OCI-M2 (cell line): ENCODE results near the gene INHBB.
"Not testable (repeated sequence)": the region's sequence is repeated elsewhere in the genome, so short reads cannot be mapped to it uniquely, and the experiment has no call there.

Source experiments
- DNase-seq: peaks from one replicate; lab custom pipeline; 2025; ENCODE audit not compliant: unreplicated experiment; lab: John Stamatoyannopoulos, UW

Gene INHBB

DNA sequence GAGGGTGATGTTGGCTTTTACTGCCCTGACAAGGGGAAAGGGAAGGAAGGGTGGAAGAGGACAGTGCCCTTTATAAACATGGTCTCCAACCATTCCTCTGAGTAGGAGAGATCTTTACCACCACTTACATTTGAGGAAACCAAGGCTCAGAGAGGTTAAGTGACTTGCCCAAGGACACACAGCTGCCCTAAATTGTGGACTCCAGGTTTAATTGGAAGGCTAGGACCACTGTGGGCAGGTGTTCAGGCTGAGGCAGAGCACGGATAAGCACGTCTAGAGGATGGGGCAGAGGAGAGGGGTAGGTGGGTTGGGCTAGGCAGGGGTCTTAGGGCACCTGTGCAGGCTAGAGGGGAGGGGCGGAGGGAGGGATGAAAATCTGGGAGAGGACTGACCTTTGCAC is 32.7 kb downstream of the INHBB start:
- DNase-seq: no peak

DNA sequence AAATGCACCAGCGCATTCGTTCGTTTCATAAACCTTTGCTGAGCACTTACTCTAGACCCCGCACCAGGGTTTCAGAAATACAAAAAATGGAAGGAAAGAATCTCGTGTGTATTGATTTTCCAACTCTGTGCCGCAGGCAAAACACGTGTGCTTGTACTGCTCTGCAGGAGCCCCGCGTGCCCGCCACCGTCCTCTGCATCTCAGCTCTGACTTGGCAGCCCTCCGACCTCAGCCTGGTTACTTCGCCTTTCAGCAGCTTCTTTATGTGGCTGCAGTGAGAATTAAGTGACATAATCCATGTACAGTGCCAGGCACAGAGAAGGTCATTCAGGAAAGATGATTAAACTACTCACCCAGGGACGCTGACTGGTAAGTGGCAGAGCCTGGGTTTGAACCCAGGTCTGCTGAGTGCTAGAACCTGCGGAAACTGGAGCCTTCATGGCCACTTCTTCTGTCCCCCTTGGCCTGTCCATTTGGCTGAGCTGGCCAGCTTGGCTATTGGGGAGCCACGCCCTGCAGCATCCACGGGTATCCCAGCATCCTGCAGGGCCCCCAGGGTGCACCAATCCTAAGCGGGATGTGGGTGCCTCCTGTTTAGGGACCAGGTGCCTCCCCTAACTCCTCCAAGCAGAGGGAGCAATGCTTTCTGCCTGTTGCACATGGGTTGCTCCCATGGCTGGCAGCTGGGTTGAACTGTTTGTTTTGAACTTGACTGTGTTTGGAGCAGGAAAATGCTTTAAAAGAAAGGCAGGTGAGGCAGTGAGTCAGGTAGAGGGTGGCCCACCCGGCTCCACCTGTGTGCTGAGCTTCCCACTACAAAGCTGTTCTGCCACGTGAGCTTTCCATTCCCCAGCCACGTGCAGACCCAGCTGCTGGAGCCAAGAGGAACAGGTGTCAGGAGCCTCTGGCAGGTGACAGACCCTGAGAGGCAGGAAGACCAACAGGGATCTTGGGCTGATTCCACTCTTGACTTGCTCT is 34.3 kb downstream of the INHBB start:
- no peak for DNase-seq

DNA sequence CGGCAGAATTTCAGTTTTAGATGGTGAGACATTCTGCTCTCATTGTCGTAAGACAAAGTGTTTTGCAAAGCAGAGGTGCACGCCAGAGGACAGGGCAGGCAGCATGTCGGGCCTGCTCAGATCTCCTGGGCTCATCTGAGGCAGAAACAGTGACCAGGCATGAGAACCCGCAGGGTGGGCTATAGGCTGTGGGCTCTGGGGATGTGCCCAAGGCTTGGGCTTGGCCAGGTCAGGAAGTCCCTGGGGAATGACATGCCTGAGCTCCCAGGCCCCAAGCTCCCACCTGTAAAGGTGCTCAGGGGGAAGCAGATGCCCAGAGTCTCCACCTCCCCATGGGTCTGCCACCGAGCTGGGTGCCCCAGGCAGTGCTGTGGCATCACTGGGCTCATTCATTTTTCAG is 35.3 kb downstream of the INHBB start:
- DNase-seq: no peak

DNA sequence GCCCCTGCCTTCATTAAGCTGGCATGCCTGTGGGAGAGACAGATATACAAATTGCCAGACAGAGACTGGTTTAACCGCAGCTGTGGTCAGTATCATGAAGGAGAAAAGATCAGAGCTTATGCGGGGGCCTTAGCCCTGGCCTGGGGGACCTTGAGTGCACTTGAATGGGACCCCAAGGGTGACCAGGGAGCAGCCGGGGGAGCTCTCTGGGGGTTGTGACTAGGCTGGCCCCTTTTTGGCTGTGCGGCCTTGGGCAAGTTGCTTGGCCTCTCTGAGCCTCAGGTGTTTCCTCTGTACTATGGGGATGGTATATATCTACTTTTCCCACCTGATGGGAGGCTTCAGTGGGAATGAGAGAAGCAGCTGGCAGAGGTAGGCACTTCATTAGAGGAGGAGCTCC is 35.7 kb downstream of the INHBB start:
- DNase-seq: no peak

DNA sequence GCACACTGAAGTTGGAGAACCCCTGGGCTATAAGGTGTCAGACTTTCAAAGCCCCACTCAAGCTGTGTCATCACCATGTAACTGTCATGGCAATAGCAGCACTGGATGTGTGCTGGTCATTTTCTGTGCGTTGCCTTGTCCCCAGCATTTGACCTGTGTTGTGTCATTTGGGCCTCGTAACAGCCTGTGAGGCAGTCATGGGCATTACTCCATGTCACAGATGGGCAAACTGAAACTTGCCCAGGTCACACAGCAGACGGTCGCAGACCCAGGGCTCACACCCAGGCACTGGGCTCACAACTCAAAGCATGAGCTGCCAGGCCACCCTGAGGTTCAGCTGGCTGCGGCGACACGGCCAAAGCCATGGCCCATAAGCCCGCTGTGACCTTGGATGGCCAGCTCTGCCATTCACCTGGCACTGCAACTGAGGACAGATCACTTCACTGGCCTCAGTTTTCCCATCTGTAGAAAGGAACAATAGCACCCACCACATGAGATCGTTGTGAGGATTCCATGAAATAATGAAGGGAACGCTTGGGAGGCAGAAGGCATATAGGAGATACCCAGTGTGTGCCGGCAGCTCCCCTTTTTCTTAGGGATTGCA is 36.7 kb downstream of the INHBB start:
- no peak for DNase-seq

DNA sequence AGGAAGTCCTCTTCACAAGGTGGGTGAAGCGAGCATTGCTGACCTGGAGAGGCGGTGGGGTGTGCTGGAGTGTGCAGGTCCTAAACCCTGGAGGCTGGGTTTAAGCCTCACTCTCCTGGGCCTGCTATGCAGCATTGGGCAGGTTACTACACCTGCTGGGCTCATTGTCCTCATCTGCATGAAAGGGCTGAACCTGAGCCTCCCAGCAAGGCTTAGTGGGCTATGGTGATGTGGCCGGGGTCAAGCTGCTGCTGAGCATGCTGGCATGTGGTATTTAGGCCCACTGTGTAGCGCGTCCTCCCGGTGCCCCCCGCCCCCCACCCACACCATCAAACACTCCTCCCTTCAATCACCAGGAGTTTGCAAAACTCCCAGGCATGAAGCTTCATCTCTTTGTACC is 37.3 kb downstream of the INHBB start:
- DNase-seq: no peak

DNA sequence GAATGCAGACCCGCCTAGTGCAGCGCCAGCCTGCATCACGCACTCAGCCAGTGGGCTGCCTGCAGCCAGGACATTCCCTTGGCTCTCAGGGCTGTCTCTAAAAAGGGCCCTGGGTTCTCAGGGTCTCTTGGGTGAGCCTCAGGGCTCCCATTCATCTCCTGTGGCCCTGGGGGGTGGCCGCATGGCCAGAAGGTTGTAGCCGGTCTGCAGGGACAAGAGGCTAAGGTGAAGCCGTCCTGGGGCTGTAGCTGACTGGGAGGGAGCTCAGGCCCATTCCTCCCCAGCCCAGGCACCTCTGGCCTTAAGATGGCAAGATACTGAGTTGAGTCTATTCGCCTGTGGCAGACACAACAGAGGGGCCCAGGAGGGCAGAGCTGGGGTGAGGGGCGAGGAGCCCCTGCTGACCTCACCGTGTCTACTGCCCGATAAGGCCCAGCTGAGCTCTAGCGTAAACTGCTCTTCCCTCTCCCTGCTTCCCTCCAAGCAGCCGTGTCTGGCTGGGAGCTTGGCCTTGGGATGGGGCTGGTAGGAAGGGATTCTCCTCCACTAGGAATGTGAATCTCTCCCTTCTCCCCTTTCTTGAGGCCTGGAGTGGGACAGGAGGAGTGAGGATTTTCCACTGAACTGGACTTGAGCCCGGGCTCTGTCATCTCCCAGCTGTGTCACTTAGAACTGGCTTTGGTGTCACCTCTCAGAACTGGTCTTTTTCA is 37.9 kb downstream of the INHBB start:
- DNase-seq: no peak

DNA sequence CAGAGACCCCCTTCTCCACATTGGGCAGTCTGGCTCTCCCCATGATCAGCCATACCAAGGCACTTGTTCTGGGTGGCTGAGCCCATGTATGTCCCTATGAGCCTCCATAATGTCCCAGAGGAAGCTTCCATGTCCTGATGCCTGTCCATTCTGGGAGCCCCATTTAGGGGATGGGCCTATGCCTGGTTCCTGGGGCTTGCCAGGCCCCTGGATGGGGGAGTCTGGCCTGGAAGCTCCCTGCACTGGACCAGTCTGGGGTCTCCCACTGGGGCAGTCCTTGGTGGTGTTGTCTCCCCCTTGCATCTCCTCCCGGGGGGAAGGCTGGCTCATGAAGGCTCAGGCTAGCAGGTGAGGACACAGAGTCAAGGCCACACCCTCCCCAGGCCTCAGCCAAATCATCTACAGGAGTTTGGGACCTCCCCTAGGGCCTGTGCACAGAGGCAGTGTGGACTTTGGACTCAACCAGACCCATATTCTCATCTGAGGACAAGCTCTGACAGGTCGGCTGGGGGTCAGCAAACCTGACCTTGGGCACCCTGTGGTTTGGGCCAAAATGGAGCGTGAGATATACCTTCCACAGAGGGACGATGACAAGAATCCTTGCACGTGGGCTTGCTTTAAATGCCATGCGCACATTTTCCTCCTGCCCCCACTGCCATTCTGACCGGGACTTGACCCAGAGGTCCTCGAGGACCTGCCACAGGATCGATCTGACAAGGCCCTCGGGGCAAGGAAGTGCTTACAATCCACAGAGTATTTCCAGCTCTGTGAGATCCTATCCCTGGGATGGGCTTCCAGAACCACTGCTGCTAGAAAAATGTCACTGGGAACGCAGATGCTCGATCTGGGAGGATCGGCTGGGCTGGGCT is 38.8 kb downstream of the INHBB start:
- no peak for DNase-seq

DNA sequence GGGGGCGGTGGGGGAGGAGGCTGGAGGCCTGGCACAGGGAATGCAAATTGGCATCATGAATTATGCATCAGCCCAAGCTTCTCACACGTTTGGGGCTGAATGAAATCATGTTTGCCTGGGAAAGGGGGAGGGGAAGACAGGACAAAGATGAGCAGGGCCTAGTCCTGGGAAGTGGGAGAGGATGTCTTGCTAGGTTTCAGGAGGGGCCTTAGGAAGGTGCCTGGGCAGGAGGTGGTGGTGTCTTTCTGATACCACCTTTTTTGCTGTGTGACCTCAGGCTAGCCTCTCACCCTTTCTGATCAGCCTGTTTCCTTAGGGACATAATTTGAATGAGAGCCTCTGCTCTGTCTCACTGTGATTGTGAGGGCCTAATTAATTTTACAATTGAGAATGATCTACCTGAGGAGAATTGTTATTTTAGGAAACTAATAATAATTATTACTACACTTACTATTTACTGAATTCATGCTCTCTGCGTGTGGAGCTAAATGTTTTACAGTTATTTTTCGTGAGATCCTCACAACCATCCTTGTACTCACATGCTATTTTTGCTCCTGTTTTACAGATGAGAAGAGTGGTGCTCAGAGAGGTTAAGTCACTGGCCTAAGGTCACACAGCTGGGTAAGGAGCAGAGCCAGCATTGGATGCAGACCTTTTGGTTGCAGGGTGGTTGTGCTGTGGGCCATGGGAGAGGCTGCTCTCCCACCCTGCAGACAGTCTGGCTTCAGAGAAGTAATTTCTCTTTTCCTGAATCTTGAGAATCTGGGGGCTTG is 39.6 kb downstream of the INHBB start:
- DNase-seq: no peak

DNA sequence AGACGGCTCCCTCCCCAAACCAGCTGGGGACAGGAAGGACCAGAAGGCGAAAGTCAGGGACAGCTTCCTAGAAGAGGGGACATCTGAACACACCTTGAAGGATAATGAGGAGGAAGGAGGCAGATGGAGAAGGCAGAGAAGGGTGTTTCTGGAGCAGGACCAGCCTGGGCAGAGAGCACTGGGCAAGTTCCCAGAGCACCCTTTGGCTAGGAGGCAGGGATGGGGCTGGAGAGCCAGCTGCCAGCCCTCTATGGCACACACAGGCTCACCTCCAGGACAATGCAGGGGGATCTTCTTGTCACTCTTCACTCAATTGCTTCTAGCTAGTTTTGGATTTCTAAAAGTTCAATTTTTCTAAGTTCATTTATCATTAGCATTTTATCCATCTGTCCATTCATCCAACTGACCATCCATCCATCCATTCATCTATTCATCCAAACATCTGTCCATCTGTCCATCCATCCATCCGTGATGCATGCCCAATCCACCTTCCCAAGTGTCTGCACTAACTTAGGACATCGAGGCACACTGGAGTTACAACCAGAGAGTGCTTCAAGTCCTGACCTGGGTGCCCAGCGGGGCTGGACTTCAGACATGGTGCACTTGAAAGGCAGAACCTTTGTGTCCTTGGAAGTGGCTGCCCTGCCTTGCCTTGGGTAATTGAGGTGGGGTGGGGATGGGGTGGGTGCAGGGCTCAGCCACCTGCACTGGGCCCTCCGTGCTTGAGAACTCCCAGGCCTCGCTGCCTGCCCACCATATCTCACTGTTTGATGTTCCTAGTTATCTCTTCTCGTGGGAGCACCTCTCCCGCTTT is 42.5 kb downstream of the INHBB start:
- no peak for DNase-seq

DNA sequence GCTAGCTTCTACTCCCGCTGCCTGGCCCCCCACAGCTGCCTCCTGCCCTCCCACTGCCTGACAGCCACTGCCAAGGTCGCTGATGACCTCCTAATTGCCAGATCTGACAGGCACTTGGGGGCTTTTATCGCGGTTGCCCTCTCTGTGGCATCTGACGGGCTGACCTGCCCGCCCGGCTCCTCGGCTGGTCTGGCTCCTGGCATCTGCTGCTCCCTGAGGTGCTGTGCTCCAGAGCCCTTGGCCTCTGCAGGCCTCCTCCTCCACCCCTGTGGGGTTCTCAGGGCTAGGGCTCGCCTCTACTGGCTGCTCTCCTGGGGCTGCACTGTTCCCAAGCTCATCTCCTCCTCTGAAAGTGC is 43.1 kb downstream of the INHBB start:
- no peak for DNase-seq

DNA sequence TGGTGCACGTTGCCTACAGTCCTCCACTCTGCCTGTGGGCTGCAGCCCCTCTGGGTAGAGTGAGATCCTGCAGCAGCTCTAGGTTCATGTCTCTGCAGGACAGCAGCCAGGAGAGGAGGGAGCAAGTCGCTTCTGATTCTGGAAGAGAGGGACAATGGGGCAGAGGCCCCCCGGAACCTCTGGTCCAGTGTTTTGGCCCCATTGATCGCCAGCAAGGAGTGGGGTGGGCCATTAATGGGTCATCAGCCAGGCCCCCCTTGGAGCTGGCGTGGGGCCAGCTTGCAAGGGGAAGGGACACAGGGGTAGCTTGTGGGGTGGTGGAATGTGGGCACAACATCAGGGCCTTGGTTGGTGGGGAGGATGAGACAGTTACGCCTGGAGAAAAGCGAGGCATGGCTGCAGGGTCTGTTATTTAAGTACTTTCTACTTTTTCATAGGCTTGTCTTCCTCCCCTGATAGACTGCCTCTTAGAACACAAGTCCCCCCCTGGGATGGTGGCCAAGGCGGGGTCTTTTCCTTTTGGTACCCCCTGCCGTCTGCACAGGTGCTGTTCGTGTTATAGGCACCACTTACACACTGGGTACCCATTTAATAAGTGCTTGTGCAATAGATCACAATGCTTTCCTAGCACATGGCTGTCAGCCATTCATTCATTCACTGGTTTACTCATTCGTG is 44.6 kb downstream of the INHBB start:
- no peak for DNase-seq

DNA sequence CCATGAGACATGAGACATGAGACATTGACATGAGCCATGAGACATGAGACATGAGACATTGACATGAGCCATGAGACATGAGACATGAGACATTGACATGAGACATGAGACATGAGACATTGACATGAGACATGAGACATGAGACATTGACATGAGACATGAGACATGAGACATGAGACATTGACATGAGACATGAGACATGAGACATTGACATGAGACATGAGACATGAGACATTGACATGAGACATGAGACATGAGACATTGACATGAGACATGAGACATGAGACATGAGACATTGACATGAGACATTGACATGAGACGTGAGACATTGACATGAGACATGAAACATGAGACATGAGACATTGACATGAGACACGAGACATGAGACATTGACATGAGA is 45.4 kb downstream of the INHBB start:
- not testable (repeated sequence) for DNase-seq

DNA sequence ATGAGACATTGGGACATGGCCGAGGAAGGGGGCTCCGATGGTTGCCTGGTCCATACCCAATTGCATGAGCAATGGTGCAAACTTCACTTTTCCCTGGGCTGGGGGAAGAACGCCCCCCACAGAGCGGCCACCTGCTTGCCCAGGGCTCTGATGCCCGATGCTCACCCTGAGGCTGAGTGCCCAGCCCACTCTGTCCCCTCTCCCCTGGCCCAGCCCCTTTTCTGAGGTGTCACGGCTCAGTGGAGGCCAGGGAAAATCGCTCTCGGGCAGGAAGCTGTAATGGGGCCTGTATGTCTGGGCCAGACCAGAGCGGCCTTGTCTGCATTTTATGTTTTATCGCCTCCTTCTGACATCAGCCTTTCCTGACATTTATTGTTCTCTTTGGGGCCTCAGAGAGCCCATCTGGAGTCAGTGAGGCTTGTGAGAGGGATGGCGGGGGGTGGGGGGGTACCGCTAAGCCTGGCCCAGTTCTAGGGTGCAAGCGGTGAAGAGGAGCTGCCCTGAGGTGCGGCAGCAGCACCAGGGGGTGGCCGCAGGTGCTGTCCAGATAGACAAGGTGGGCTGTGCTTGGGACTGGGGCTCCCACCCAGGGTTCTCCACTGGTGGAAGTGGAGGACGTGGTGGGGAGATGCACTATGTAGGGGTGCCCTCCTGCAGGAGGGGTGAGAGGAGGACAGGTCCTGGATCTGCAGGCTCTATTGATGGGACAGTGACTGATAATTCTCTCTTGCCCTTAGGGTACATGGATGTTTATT is 46.2 kb downstream of the INHBB start:
- no peak for DNase-seq

DNA sequence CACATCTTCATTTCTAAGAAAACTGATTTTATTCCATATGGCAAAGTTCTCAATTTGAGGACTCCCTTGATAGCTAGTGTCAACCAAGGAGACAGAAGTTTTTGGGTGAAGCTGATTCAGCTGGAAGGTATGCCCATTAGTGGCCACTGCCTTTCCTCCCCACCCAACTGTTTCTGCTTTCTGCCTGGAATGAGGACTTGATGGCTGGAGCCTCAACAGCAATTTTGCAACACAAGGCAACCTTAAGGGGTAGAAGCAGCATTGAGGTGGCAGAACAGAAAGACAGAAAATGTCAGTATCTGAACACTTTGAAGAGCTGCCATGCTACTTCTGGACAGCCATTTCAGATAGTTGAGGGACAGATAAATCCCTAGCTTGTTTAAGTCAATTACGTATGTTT is 47.0 kb downstream of the INHBB start:
- DNase-seq: no peak

DNA sequence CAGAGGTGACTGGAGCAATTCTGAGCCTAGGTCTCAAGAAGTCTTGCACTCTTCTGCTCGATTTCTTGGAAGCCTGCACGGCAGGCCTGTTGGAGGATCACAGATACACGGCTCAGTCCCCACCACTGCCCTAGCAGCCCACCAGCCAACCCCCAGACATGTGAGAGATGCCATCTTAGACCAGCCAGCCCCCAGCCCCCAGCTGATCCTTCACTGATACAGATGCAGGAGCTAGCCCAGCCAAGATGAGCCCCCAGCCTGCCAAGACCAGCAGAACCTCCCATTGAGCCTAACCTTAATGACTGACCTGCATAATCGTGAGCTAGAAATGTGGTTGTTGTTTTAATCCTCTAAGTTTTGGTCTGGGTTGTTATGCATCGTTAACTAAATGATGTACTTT is 47.5 kb downstream of the INHBB start:
- no peak for DNase-seq

DNA sequence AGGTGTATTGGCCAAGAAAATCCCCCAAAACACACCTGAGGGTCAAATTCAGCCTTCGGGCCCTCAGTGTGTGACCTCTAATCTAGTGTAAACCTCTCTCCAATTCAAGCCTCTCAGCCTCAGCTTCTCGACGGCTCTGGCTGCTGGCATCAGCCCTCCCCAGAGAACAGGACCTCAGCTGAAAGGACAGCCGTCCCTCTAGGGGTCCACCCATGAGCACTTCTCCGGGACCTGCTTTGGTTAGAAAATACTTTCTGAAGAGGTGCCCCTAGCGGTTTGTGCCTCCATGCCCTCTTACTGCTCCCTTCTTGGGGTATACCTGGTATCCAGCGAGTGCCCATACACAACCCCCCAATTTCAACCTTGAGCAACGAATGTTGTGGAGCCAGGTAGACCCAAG is 48.8 kb downstream of the INHBB start:
- DNase-seq: no peak
